Skeletal muscle satellite cell (primary cell): ENCODE data around the gene TRIM2.

Experiments used
- H3K27me3 ChIP-seq: 2 replicates; pipeline ENCODE4 v1.7.0; 2013; ENCODE audit warnings: low read length; ENCODE audit not compliant: control insufficient read depth, insufficient read depth
- H3K36me3 ChIP-seq: 2 replicates; pipeline ENCODE4 v1.7.0; 2013; ENCODE audit warnings: mild to moderate bottlenecking, control low read depth, low read length; ENCODE audit not compliant: insufficient read depth
- H3K4me1 ChIP-seq: 2 replicates; pipeline ENCODE4 v1.7.0; 2013; ENCODE audit warnings: low read length; ENCODE audit not compliant: control insufficient read depth, insufficient read depth
- H3K4me2 ChIP-seq: 2 replicates; pipeline ENCODE4 v1.7.0; 2013; ENCODE audit warnings: mild to moderate bottlenecking, low read length
- H3K4me3 ChIP-seq: 2 replicates; pipeline ENCODE4 v1.7.0; 2013; ENCODE audit warnings: low read length
- H3K9ac ChIP-seq: 2 replicates; pipeline ENCODE4 v1.7.0; 2013; ENCODE audit warnings: mild to moderate bottlenecking, low read depth, low read length, moderate library complexity
- H3K9me3 ChIP-seq: replicated peaks from 2 replicates; pipeline ENCODE4 v1.7.0; 2013; ENCODE audit warnings: mild to moderate bottlenecking, control low read depth, low read length

Gene TRIM2

GRCh38 chr4:153324046-153324445, 119.8 kb downstream of the TRIM2 start:
- Histone ChIP-seq H3K36me3 (no peaks in the 10 kb centered on the region), H3K9me3 (no peaks in the 10 kb centered on the region), H3K9ac (no peak overlapping the region), H3K4me3 (no peak overlapping the region), H3K4me1 (peaks cover 11% of the 10 kb centered on the region), H3K27me3 (no peaks in the 10 kb centered on the region), H3K4me2 (no peak overlapping the region)

GRCh38 chr4:153325558-153325957, 121.3 kb downstream of the TRIM2 start:
- H3K4me3 ChIP-seq: no peak overlapping the region
- H3K4me2 ChIP-seq: no peak overlapping the region
- H3K36me3 ChIP-seq: no peaks in the 10 kb centered on the region
- no peak overlapping the region for H3K9ac ChIP-seq
- H3K27me3 ChIP-seq: no peaks in the 10 kb centered on the region
- H3K9me3 ChIP-seq: no peaks in the 10 kb centered on the region
- H3K4me1 ChIP-seq: peaks cover 11% of the 10 kb centered on the region

GRCh38 chr4:153326513-153326912, 122.3 kb downstream of the TRIM2 start:
- Histone ChIP-seq H3K4me3 (no peak overlapping the region), H3K9ac (no peak overlapping the region)

GRCh38 chr4:153327247-153327646, 123.0 kb downstream of the TRIM2 start:
- no peaks in the 10 kb centered on the region for H3K36me3 ChIP-seq
- H3K9me3 ChIP-seq: no peaks in the 10 kb centered on the region
- H3K27me3 ChIP-seq: no peaks in the 10 kb centered on the region
- no peak overlapping the region for H3K9ac ChIP-seq
- H3K4me1 ChIP-seq: peaks cover 11% of the 10 kb centered on the region
- H3K4me3 ChIP-seq: no peak overlapping the region
- H3K4me2 ChIP-seq: no peak overlapping the region

More at GRCh38 chr4:153326513-153326912, 122.3 kb downstream of the TRIM2 start:
- no peaks in the 10 kb centered on the region for H3K9me3 ChIP-seq
- H3K4me1 ChIP-seq: peaks cover 11% of the 10 kb centered on the region
- H3K4me2 ChIP-seq: no peak overlapping the region
- H3K36me3 ChIP-seq: no peaks in the 10 kb centered on the region
- H3K27me3 ChIP-seq: no peaks in the 10 kb centered on the region

GRCh38 chr4:153332936-153333335, 128.7 kb downstream of the TRIM2 start:
- Histone ChIP-seq H3K4me2 (no peak overlapping the region), H3K9me3 (no peaks in the 10 kb centered on the region), H3K9ac (no peak overlapping the region), H3K4me3 (no peak overlapping the region), H3K36me3 (no peaks in the 10 kb centered on the region), H3K4me1 (no peaks in the 10 kb centered on the region), H3K27me3 (no peaks in the 10 kb centered on the region)

GRCh38 chr4:153333874-153334273, 129.6 kb downstream of the TRIM2 start:
- no peak overlapping the region for H3K4me2 ChIP-seq
- no peaks in the 10 kb centered on the region for H3K36me3 ChIP-seq
- H3K9ac ChIP-seq: no peak overlapping the region
- H3K4me3 ChIP-seq: no peak overlapping the region
- H3K9me3 ChIP-seq: no peaks in the 10 kb centered on the region
- no peaks in the 10 kb centered on the region for H3K4me1 ChIP-seq
- no peaks in the 10 kb centered on the region for H3K27me3 ChIP-seq

GRCh38 chr4:153335665-153336064, 131.4 kb downstream of the TRIM2 start:
- no peaks in the 10 kb centered on the region for H3K9me3 ChIP-seq
- no peaks in the 10 kb centered on the region for H3K4me1 ChIP-seq
- H3K27me3 ChIP-seq: no peaks in the 10 kb centered on the region
- H3K9ac ChIP-seq: no peak overlapping the region
- H3K36me3 ChIP-seq: no peaks in the 10 kb centered on the region
- no peak overlapping the region for H3K4me2 ChIP-seq
- no peak overlapping the region for H3K4me3 ChIP-seq

GRCh38 chr4:153337686-153338085, 133.4 kb downstream of the TRIM2 start:
- Histone ChIP-seq H3K4me2 (no peak overlapping the region), H3K27me3 (no peaks in the 10 kb centered on the region), H3K9me3 (no peaks in the 10 kb centered on the region), H3K36me3 (no peaks in the 10 kb centered on the region), H3K9ac (no peak overlapping the region), H3K4me1 (peaks cover 8% of the 10 kb centered on the region), H3K4me3 (no peak overlapping the region)

- H3K4me1 ChIP-seq: peaks cover 11% of the 10 kb centered on the region
- H3K36me3 ChIP-seq: no peaks in the 10 kb centered on the region
- no peak overlapping the region for H3K4me3 ChIP-seq
These were observed 137.4 kb downstream of the TRIM2 start for GRCh38 chr4:153341575-153342090.

GRCh38 chr4:153342751-153343552, 138.7 kb downstream of the TRIM2 start:
- no peak overlapping the region for H3K4me2 ChIP-seq

More at GRCh38 chr4:153341575-153342090, 137.4 kb downstream of the TRIM2 start:
- no peaks in the 10 kb centered on the region for H3K27me3 ChIP-seq
- no peak overlapping the region for H3K4me2 ChIP-seq
- H3K9me3 ChIP-seq: no peaks in the 10 kb centered on the region
- no peak overlapping the region for H3K9ac ChIP-seq

GRCh38 chr4:153344131-153345011, 140.1 kb downstream of the TRIM2 start, which contains the start of gene MND1:
Gene MND1, plus strand, starts transcription at chr4:153344688. Its CDS starts 50 bp downstream, at chr4:153344738.
- Histone ChIP-seq H3K4me2 (peak within 1 kb of the TSS; percentile 83), H3K9me3 (no peaks in the 10 kb centered on the region), H3K36me3 (no peaks in the 10 kb centered on the region), H3K4me1 (peaks cover 11% of the 10 kb centered on the region), H3K27me3 (no peaks in the 10 kb centered on the region), H3K9ac (peak within 1 kb of the TSS; percentile 88), H3K4me3 (peak within 1 kb of the TSS; percentile 93)

More at GRCh38 chr4:153342751-153343552, 138.7 kb downstream of the TRIM2 start:
- H3K4me1 ChIP-seq: peaks cover 11% of the 10 kb centered on the region
- no peaks in the 10 kb centered on the region for H3K27me3 ChIP-seq
- no peak overlapping the region for H3K4me3 ChIP-seq
- H3K9ac ChIP-seq: no peak overlapping the region
- H3K9me3 ChIP-seq: no peaks in the 10 kb centered on the region
- H3K36me3 ChIP-seq: no peaks in the 10 kb centered on the region
